ENCODE measurements around the gene APH1B. TPM values are rescaled to one million over a fixed set of nuclear protein-coding genes. Genes with fewer than 3 reads are reported as not detected.

The APH1B gene
- total RNA-seq, 4 donors from 2014 or later = 8.1 to 18.7 (median 11.5) TPM

GRCh38 chr15:63244399-63244798 lies 33.0 kb upstream of the APH1B start:
- Histone ChIP-seq H3K9me3 (no peaks in the 10 kb centered on the region), H3K27ac (peak overlapping the region; percentile 75 to 88 (median 77)), H3K27me3 (no peaks in the 10 kb centered on the region), H3K36me3 (peaks cover 0 to 5% of the 10 kb centered on the region in 2 donors), H3K4me1 (peaks cover 21 to 72% (median 33%) of the 10 kb centered on the region in 3 donors), H3K4me3 (no peak overlapping the region)
- TF ChIP-seq EP300 (IDR thresholded peaks at IDR 0.05) (no peak), POLR2AphosphoS5 (IDR thresholded peaks at IDR 0.05) (peak; percentile 22)
- WGBS, 2 donors (ENCODE audit: low coverage in 1 of 2) = 7 to 10% methylated on average over 4 of the region's 4 CpGs
- ATAC-seq = no peak

- peaks cover 0 to 8% of the 10 kb centered on the region in 2 donors for H3K36me3 ChIP-seq
- TF ChIP-seq CTCF (IDR thresholded peaks at IDR 0.05) (no peak), POLR2A (IDR thresholded peaks at IDR 0.05) (no peak), POLR2AphosphoS5 (IDR thresholded peaks at IDR 0.05) (no peak), EP300 (IDR thresholded peaks at IDR 0.05) (no peak)
- peaks cover 21 to 65% (median 33%) of the 10 kb centered on the region in 3 donors for H3K4me1 ChIP-seq
- H3K27me3 ChIP-seq = no peaks in the 10 kb centered on the region
- no peak overlapping the region for H3K4me3 ChIP-seq
- WGBS, 2 donors (ENCODE audit: low coverage in 1 of 2) = 38 to 58% methylated on average over 5 of the region's 5 CpGs
- H3K27ac ChIP-seq = peak overlapping the region; percentile 75 to 88 (median 77)
- no peaks in the 10 kb centered on the region for H3K9me3 ChIP-seq
- ATAC-seq = no peak
Measured at GRCh38 chr15:63244976-63245645, 32.3 kb upstream of the APH1B start.

- ATAC-seq = peak; percentile 83
- 89 to 90% methylated on average over 2 to 5 of the region's 5 CpGs for WGBS, 2 donors (ENCODE audit: low coverage in 1 of 2)
- H3K4me1 ChIP-seq = peaks cover 21 to 60% (median 33%) of the 10 kb centered on the region in 3 donors
- H3K9me3 ChIP-seq = no peaks in the 10 kb centered on the region
- H3K36me3 ChIP-seq = peaks cover 0 to 23% of the 10 kb centered on the region in 2 donors
- H3K27ac ChIP-seq = peak overlapping the region in 3 of 4 donors; percentile 40 to 79 (median 48)
- H3K4me3 ChIP-seq = no peak overlapping the region
- TF ChIP-seq POLR2AphosphoS5 (IDR thresholded peaks at IDR 0.05) (peak; percentile 86), POLR2A (IDR thresholded peaks at IDR 0.05) (no peak)
- H3K27me3 ChIP-seq = no peaks in the 10 kb centered on the region
Measured at GRCh38 chr15:63246691-63247469, 30.5 kb upstream of the APH1B start.

GRCh38 chr15:63250312-63250965 lies 27.0 kb upstream of the APH1B start:
- H3K27ac ChIP-seq = no peak overlapping the region
- 83 to 100% methylated on average over 1 to 4 of the region's 4 CpGs for WGBS, 2 donors (ENCODE audit: low coverage in 1 of 2)
- peaks cover 6 to 26% (median 13%) of the 10 kb centered on the region in 3 donors for H3K4me1 ChIP-seq
- no peaks in the 10 kb centered on the region for H3K9me3 ChIP-seq
- no peak for TF ChIP-seq POLR2AphosphoS5 (IDR thresholded peaks at IDR 0.05)
- TF ChIP-seq POLR2A (IDR thresholded peaks at IDR 0.05) = no peak
- no peak for TF ChIP-seq CTCF (IDR thresholded peaks at IDR 0.05)
- TF ChIP-seq EP300 (IDR thresholded peaks at IDR 0.05) = no peak
- no peak for ATAC-seq
- H3K4me3 ChIP-seq = no peak overlapping the region
- H3K27me3 ChIP-seq = no peaks in the 10 kb centered on the region
- H3K36me3 ChIP-seq = peaks cover 0 to 27% of the 10 kb centered on the region in 2 donors

DNA sequence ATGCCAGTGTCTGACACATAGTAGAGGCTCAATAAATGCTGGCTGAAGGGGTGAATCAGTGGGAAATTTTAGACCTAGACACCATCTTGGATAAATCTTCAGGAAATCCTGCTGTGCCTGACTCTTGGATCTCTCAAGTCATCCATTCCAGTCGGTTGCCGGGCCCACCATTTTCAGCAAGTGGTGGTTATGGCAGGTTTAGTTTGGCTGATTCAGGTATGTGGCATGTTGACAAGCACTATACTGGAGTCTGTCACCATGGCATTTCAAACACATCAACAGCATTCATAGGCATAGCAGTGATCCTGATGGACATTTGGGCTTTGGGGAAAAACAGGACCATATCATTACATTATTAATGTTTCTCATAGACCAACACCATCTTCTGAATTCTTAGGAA lies 25.7 kb upstream of the APH1B start:
- Histone ChIP-seq H3K9me3 (no peaks in the 10 kb centered on the region), H3K4me3 (no peak overlapping the region), H3K27me3 (no peaks in the 10 kb centered on the region), H3K27ac (no peak overlapping the region), H3K36me3 (peaks cover 0 to 22% of the 10 kb centered on the region in 2 donors), H3K4me1 (peaks cover 6 to 18% (median 8%) of the 10 kb centered on the region in 3 donors)
- ATAC-seq = no peak
- 80 to 100% methylated on average over 1 to 2 of the region's 2 CpGs for WGBS, 2 donors (ENCODE audit: low coverage in 1 of 2)
- TF ChIP-seq POLR2AphosphoS5 (IDR thresholded peaks at IDR 0.05) (no peak), EP300 (IDR thresholded peaks at IDR 0.05) (no peak), CTCF (IDR thresholded peaks at IDR 0.05) (no peak), POLR2A (IDR thresholded peaks at IDR 0.05) (no peak)

Data from gastroesophageal sphincter (tissue), 4 donors.